RWPE2 (cell line): ENCODE data around the gene MYLK4.

ENCODE experiments used
- ATAC-seq: fragments of 200-7000 bp; cut with Tn5 transposase; 3 replicates; pipeline ENCODE4 v1.9.1; 2021; ENCODE audit warnings: low read depth
- DNase-seq: peaks from one replicate; pipeline ENCODE4 v3.0.0-alpha.2; 2020; ENCODE audit warnings: low spot score
- H3K27ac ChIP-seq: fragments of 450-650 bp; 2 replicates; pipeline ENCODE4 v1.5.1; 2017; ENCODE audit warnings: mild to moderate bottlenecking; ENCODE audit not compliant: poor library complexity, severe bottlenecking
- H3K27me3 ChIP-seq: fragments of 250-450 bp; sonication (Bioruptor Pico); 2 replicates; pipeline ENCODE4 v1.5.1; 2021; ENCODE audit warnings: mild to moderate bottlenecking, moderate library complexity; ENCODE audit not compliant: insufficient read depth, poor library complexity, severe bottlenecking
- H3K36me3 ChIP-seq: fragments of 250-450 bp; sonication (Bioruptor Pico); 2 replicates; pipeline ENCODE4 v1.5.1; 2020; ENCODE audit warnings: low read depth, mild to moderate bottlenecking, moderate library complexity
- H3K4me1 ChIP-seq: fragments of 250-450 bp; sonication (Bioruptor Pico); 2 replicates; pipeline ENCODE4 v1.5.1; 2021; ENCODE audit warnings: mild to moderate bottlenecking, moderate library complexity; ENCODE audit not compliant: insufficient read depth, poor library complexity, severe bottlenecking
- H3K4me3 ChIP-seq: fragments of 250-450 bp; sonication (Bioruptor Pico); 2 replicates; pipeline ENCODE4 v1.5.1; 2021; ENCODE audit warnings: mild to moderate bottlenecking, moderate library complexity; ENCODE audit not compliant: severe bottlenecking
- H3K9me3 ChIP-seq: fragments of 250-450 bp; sonication (Bioruptor Pico); 2 replicates; pipeline ENCODE4 v1.5.1; 2021; ENCODE audit warnings: mild to moderate bottlenecking, moderate library complexity; ENCODE audit not compliant: severe bottlenecking
- TF ChIP-seq, protein P1 (sequence below): fragments of 450-650 bp; IDR thresholded peaks from one replicate; pipeline ENCODE4 v1.5.1; 2017; ENCODE audit warnings: mild to moderate bottlenecking, moderate library complexity; ENCODE audit not compliant: poor library complexity, severe bottlenecking

The MYLK4 gene

DNA sequence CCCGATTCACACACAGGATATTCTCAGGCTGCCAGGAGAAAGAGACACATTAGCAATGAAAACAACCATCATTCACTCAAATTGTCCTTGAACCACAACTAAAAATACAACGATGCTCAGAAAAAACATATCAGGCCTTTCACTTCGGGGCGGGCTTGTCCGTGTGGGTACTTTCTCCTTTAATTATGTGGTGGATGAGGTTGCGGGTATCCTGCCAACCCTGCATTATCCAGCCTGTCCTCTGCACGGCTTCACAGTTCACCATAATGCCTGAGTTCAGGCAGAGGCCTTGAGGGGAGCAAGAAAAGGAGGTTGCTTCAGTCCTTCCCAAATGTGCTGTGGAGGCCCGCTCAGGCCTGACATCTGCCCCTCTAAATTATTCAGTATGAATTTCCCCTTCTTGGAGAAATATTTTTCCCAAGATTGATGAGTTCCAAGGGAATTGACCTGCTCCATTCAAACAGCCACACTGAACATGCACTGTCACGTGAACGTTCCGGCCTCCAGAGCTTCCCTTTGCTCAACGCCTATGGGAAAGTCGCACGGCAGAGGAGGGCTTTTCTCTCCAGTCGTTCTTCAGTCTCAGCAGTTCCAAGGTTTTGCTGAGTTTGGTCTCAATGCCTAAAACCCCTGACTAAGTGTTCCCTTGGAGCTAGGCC lies 70.3 kb downstream of the MYLK4 start:
- Histone ChIP-seq H3K27ac (no peak overlapping the region), H3K27me3 (no peaks in the 10 kb centered on the region), H3K9me3 (peaks cover 3% of the 10 kb centered on the region), H3K4me1 (peaks cover 14% of the 10 kb centered on the region), H3K36me3 (no peaks in the 10 kb centered on the region; the same call in 1 of the 2 replicates), H3K4me3 (no peak overlapping the region)
- ATAC-seq (no peak), DNase-seq (no peak)
- TF ChIP-seq, protein P1, sequence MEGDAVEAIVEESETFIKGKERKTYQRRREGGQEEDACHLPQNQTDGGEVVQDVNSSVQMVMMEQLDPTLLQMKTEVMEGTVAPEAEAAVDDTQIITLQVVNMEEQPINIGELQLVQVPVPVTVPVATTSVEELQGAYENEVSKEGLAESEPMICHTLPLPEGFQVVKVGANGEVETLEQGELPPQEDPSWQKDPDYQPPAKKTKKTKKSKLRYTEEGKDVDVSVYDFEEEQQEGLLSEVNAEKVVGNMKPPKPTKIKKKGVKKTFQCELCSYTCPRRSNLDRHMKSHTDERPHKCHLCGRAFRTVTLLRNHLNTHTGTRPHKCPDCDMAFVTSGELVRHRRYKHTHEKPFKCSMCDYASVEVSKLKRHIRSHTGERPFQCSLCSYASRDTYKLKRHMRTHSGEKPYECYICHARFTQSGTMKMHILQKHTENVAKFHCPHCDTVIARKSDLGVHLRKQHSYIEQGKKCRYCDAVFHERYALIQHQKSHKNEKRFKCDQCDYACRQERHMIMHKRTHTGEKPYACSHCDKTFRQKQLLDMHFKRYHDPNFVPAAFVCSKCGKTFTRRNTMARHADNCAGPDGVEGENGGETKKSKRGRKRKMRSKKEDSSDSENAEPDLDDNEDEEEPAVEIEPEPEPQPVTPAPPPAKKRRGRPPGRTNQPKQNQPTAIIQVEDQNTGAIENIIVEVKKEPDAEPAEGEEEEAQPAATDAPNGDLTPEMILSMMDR = no peak

DNA sequence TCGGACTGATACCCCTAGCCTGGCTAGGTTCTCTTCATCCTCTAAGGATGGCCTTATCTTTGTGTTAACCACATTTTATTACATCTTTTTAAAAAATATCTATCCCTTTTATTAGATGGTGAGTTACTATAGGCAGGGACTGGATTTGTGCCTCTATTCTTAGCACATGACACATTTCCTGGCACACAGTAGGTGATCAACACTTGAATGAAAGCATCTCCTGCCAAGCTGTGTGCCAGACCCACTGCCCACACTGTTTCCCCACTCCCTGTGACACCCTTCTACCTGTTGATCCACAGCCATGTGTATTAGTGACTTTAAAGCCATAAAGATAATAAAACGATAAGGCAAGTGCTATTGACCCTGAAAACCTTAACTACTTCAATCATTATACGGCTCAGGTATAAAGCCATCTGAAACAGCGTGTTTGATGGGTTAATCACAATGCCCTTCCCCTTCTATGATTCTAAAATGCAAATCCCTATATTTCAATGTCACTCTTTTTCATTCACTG lies 73.6 kb downstream of the MYLK4 start:
- DNase-seq (no peak), ATAC-seq (no peak)
- TF ChIP-seq, protein P1 = no peak
- Histone ChIP-seq H3K9me3 (no peaks in the 10 kb centered on the region), H3K27me3 (no peaks in the 10 kb centered on the region), H3K4me1 (no peaks in the 10 kb centered on the region), H3K4me3 (no peak overlapping the region), H3K27ac (no peak overlapping the region), H3K36me3 (no peaks in the 10 kb centered on the region)

DNA sequence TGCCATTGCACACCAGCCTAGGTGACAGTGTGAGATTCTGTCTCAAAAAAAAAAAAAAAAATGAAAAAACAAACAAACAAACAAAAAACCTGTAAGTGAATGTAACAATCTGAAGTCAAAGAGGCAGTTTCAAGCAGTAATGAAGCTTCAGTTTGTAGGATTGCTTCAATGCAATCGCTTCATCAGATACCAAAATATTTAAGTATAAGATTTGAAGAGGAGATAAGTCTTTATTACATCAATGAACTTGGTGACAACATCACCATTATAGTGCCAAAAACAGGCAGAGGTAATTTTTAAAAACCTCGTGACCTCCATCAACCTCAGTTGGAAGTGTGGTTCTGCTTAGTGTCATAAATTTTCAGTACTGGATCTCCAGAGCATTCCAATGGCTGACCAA lies 74.7 kb downstream of the MYLK4 start:
- ATAC-seq = no peak

DNA sequence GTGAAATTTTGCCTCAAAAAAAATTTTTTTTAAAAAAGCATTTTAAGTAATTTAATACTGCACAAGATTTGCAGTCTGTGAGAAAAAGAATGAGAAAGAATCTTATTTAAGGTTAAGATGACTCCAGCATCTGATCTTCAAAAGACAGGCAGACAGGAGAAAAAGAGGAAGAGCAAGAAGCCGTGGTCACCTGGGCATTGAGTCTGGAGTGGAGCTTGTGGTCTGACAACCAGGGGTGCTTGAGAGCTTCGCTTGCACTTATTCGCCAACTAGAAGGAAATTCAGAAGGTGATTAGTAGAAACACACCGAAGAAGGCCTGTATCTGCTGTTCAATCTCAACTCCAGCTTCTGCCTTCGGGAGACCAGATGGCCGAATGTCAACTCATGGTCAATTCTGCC lies 75.9 kb downstream of the MYLK4 start:
- H3K36me3 ChIP-seq = no peaks in the 10 kb centered on the region
- ATAC-seq (no peak), DNase-seq (no peak)
- H3K4me1 ChIP-seq = no peaks in the 10 kb centered on the region
- H3K27me3 ChIP-seq = no peaks in the 10 kb centered on the region
- TF ChIP-seq, protein P1 = no peak
- H3K9me3 ChIP-seq = no peaks in the 10 kb centered on the region
- no peak overlapping the region for H3K4me3 ChIP-seq
- H3K27ac ChIP-seq = no peak overlapping the region

More for the DNA sequence above, 74.7 kb downstream of the MYLK4 start:
- no peak for DNase-seq
- Histone ChIP-seq H3K4me3 (no peak overlapping the region), H3K27me3 (no peaks in the 10 kb centered on the region), H3K36me3 (no peaks in the 10 kb centered on the region), H3K4me1 (no peaks in the 10 kb centered on the region), H3K27ac (no peak overlapping the region), H3K9me3 (no peaks in the 10 kb centered on the region)
- TF ChIP-seq, protein P1 = no peak

DNA sequence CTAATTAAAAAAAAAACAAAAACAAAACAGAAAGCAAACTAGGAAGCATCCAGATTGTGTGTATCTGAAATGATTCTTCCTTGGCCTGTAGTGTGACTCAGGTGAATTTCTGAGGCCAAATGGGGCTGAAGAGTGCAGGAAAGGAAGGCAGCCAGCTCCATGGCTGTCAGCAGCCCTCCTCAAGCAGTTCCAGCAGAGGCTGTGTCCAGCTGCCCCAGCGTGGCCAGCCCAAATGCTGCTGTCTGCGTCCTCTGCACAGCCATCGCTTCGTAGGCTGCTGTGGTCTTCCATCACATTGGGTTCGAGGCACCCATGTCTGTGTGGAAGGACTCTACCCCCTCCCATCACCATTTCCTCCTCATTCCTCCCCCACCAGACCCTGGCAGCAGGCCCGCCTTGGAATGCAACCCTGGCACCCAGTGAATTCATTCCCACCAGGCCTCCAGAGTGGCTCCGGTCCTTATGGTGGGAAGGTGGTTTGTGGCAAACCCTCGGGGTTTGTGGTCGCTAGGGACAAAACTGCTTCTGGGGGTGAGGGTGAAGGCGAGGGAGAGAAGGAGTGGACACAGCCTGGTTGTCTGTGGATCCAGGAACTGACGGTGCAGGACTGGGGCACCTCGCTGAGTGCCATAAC lies 81.5 kb downstream of the MYLK4 start:
- DNase-seq (no peak), ATAC-seq (no peak)
- H3K4me1 ChIP-seq = peaks cover 9% of the 10 kb centered on the region
- no peak overlapping the region for H3K27ac ChIP-seq
- TF ChIP-seq, protein P1 = no peak
- H3K27me3 ChIP-seq = no peaks in the 10 kb centered on the region
- H3K9me3 ChIP-seq = no peaks in the 10 kb centered on the region
- no peaks in the 10 kb centered on the region for H3K36me3 ChIP-seq
- H3K4me3 ChIP-seq = no peak overlapping the region
